Right atrium auricular region (tissue), 2 donors: ENCODE data around the gene GBP4. TPM values are rescaled to one million over a fixed set of nuclear protein-coding genes. Genes with fewer than 3 reads are reported as not detected.

Experiments
- DNase-seq: peaks from one replicate; pipeline ENCODE4 v3.0.0-alpha.2; 2019; ENCODE audit warnings: low spot score
- H3K27ac ChIP-seq, 2 donors: fragments of 200-600 bp; sonication (generic); 1 replicate in 1 of 2; 2 replicates in 1 of 2; pipeline ENCODE4 v1.5.1; 2016 to 2019
- H3K27me3 ChIP-seq, 2 donors: fragments of 200-600 bp; sonication (generic); one replicate each; pipeline versions ENCODE4 v1.5.1 to v1.6.0; 2017 to 2019
- H3K36me3 ChIP-seq: fragments of 200-600 bp; sonication (generic); one replicate; pipeline ENCODE4 v1.5.1; 2016
- H3K4me1 ChIP-seq, 2 donors: fragments of 200-600 bp; sonication (generic); one replicate each; pipeline versions ENCODE4 v1.5.1 to v1.6.0; 2017 to 2019
- H3K4me3 ChIP-seq, 2 donors: fragments of 200-600 bp; sonication (generic); 1 replicate in 1 of 2; 2 replicates in 1 of 2; pipeline ENCODE4 v1.5.1; 2017 to 2019; ENCODE audit warnings: mild to moderate bottlenecking in 1 of 2, moderate library complexity in 1 of 2
- H3K9me3 ChIP-seq, 2 donors: fragments of 200-600 bp; sonication (generic); one replicate each; pipeline ENCODE4 v1.5.1; 2019
- total RNA-seq, 2 donors: library from RNA; depleted of rRNA; stranded (reverse); fragments of >200 nt; gene quantifications; one replicate each; pipeline ENCODE4 v1.1.0, GENCODE V29; 2016
- TF ChIP-seq, protein P1 (sequence below), 2 donors: fragments of 200-600 bp; sonication (generic); IDR thresholded peaks; one replicate each; pipeline ENCODE4 v1.5.1; 2019; ENCODE audit warnings: antibody characterized with exemption in 2 of 2

GBP4 gene
- total RNA-seq, 2 donors from 2014 or later: 6.1 to 6.2 TPM

DNA sequence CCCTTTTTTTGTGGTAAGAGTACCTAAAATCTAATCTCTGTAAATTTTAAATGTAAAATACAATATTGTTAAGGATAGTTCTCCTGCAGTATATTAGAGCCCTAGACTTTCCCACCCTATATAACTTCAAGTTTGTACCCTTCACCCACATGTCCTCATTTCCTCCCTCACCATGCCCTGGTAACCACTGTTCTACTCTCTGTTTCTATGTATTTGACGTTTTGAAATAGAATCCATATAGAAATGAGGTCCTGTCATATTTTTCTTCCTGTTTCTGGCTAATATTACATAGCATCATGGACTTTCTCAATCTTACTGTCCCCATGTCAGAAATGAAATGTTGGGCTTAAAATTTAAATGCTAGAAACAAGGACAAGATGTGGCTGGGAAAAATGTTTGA, 47.7 kb downstream of the GBP4 start:
- Histone ChIP-seq H3K27ac (no peak overlapping the region), H3K4me3 (no peak overlapping the region), H3K27me3 (no peaks in the 10 kb centered on the region), H3K36me3 (no peaks in the 10 kb centered on the region), H3K9me3 (no peaks in the 10 kb centered on the region), H3K4me1 (no peaks in the 10 kb centered on the region)
- no peak for DNase-seq
- TF ChIP-seq, protein P1, sequence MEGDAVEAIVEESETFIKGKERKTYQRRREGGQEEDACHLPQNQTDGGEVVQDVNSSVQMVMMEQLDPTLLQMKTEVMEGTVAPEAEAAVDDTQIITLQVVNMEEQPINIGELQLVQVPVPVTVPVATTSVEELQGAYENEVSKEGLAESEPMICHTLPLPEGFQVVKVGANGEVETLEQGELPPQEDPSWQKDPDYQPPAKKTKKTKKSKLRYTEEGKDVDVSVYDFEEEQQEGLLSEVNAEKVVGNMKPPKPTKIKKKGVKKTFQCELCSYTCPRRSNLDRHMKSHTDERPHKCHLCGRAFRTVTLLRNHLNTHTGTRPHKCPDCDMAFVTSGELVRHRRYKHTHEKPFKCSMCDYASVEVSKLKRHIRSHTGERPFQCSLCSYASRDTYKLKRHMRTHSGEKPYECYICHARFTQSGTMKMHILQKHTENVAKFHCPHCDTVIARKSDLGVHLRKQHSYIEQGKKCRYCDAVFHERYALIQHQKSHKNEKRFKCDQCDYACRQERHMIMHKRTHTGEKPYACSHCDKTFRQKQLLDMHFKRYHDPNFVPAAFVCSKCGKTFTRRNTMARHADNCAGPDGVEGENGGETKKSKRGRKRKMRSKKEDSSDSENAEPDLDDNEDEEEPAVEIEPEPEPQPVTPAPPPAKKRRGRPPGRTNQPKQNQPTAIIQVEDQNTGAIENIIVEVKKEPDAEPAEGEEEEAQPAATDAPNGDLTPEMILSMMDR (IDR thresholded peaks at IDR 0.05): no peak

DNA sequence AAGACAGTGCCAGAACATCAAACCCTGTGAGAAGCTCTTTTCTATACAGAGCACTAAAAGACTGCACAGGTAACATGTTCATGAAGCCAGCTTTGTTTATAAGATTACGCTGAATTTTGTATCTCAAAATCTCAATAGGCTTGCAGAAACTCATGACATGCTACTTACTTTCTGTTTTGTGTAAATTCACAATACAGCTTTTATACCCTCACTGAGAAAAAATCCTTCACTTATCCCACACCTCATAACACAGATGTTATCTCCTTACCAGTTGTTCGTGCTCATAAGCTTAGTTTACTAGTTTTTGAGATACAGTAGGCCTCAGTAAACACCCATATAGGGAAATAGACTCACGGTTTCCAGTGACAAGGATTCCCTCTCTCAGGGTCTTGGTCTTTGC, 48.8 kb downstream of the GBP4 start:
- Histone ChIP-seq H3K27ac (no peak overlapping the region), H3K4me1 (no peaks in the 10 kb centered on the region), H3K9me3 (no peaks in the 10 kb centered on the region), H3K4me3 (no peak overlapping the region), H3K36me3 (no peaks in the 10 kb centered on the region), H3K27me3 (no peaks in the 10 kb centered on the region)
- TF ChIP-seq, protein P1 (IDR thresholded peaks at IDR 0.05): no peak
- no peak for DNase-seq

DNA sequence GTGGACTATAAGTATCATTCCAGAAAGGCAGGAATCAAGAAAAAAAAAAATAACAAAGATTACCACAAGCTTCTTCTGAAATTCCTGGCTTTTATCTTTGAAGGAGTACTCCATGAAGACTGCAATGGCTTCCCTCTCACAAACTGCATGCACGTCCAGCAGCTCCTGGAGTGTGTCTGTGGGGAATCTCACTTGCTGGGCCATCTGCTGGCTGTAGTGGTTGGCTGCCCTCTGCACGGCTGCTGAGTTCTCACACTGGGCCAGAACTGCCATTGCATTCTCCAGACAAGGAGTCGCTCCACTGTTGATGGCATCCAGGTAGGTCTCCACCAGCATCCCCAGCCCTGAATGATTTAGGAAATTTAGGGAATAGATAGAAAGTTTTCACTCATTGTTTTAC, 49.5 kb downstream of the GBP4 start:
- TF ChIP-seq, protein P1 (IDR thresholded peaks at IDR 0.05): no peak
- H3K27me3 ChIP-seq: no peaks in the 10 kb centered on the region
- H3K36me3 ChIP-seq: no peaks in the 10 kb centered on the region
- no peak overlapping the region for H3K27ac ChIP-seq
- no peak overlapping the region for H3K4me3 ChIP-seq
- DNase-seq: no peak
- H3K4me1 ChIP-seq: no peaks in the 10 kb centered on the region
- H3K9me3 ChIP-seq: no peaks in the 10 kb centered on the region

DNA sequence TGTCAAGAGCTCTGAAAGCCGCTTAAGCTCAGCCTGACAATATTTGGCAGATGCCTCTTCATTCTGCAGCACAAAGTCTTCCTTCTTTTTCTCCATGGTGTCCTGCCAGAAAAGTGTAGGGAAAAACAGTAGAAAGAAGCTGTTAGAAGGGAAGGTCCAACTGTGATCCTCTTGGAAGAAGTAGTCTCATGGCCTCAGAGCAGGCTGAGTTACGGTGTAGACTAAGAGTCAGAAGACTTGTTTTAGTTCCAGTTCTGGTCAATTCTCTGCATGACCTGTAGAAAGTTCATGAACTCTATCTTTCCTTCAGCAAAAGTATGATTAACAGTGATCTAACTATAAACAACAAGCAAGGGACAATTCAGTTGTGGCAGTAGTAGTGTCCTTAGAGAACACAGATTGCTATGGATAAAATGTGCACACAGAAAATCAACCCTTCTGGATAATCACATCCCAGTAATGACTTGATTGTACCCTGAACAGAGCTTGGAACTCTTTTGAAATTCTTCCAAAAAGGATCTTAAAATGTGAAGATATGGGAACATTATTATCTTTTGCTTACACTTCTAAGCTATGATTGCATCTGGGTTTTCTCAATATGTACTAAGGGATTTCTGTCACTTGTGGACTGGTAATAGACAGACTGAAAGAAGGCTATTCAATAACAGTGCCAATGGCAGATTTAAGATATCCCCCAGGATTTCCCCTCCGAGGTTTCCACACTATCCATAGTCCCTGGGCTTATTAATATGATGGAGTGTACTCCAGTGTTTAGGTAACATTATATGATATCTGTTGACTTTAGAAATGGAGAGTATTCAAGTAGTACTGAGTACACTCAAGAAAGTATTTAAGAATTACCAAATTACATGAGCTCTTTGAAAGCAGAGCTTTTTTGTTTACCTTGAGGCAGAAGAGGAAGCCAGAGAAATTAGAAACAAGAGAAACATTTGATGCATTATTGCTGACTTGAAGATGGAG, 50.8 kb downstream of the GBP4 start:
- Histone ChIP-seq H3K36me3 (no peaks in the 10 kb centered on the region), H3K4me3 (no peak overlapping the region), H3K27me3 (no peaks in the 10 kb centered on the region), H3K9me3 (no peaks in the 10 kb centered on the region), H3K27ac (no peak overlapping the region), H3K4me1 (no peaks in the 10 kb centered on the region)
- DNase-seq: no peak
- TF ChIP-seq, protein P1 (IDR thresholded peaks at IDR 0.05): no peak

DNA sequence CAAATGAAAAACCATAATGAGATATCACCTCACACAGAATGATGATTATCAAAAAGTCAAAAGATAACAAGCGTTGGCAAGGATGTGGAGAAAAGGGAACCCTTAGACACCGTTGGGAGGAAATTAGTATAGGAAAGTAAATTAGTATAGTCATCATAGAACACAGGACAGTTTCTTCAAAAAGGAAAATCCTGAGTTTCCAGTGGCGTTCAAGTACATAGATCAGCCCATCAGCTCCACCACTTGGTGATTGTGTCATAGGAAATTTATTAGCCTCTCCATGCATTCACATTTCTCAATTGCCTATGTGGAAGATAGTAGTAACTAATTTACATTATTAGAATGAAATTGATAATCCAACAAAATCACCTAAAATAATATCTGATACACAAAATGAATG, 52.0 kb downstream of the GBP4 start:
- no peak for DNase-seq
- TF ChIP-seq, protein P1 (IDR thresholded peaks at IDR 0.05): no peak
- no peak overlapping the region for H3K27ac ChIP-seq
- H3K9me3 ChIP-seq: no peaks in the 10 kb centered on the region
- H3K4me3 ChIP-seq: no peak overlapping the region
- H3K27me3 ChIP-seq: no peaks in the 10 kb centered on the region
- H3K36me3 ChIP-seq: no peaks in the 10 kb centered on the region
- no peaks in the 10 kb centered on the region for H3K4me1 ChIP-seq
